GM23338 (cell line): Measurements from ENCODE around the gene CERS5. TPM values are rescaled to one million over a fixed set of nuclear protein-coding genes. Genes with fewer than 3 reads are reported as not detected.

Experiments used
- CREB1 ChIP-seq: fragments of 250-450 bp; sonication (Bioruptor Pico); IDR thresholded peaks from 2 replicates; pipeline ENCODE4 v1.5.0; 2020; ENCODE audit warnings: low read depth, mild to moderate bottlenecking, moderate library complexity
- EZH2phosphoT487 ChIP-seq: fragments of 200-600 bp; sonication (generic); IDR thresholded peaks from one replicate; pipeline ENCODE4 v1.8.1; 2018; ENCODE audit warnings: antibody characterized with exemption; ENCODE audit not compliant: unreplicated experiment
- NANOG ChIP-seq: IDR thresholded peaks from 2 replicates; pipeline ENCODE4 v1.6.1; 2016; ENCODE audit warnings: antibody characterized with exemption, borderline replicate concordance
- ZNF114 ChIP-seq: fragments of 250-450 bp; sonication (Bioruptor Pico); IDR thresholded peaks from 2 replicates; pipeline ENCODE4 v1.5.0; 2020; ENCODE audit warnings: mild to moderate bottlenecking, moderate library complexity
- ZNF331 ChIP-seq: fragments of 250-450 bp; sonication (Bioruptor Pico); IDR thresholded peaks from 2 replicates; pipeline ENCODE4 v1.5.0; 2020; ENCODE audit warnings: low read depth, mild to moderate bottlenecking, moderate library complexity
- polyA plus RNA-seq: library from polyadenylated mRNA; unstranded; fragments of >200 nt; fragmentation: Nextera tagmentation; extraction: Ambion mirVana; gene quantifications from 2 replicates; pipeline ENCODE4 v1.2.1, GENCODE V29; 2016
- total RNA-seq: library from RNA; depleted of rRNA; stranded (reverse); fragments of >200 nt; shearing (Covaris generic); gene quantifications from 2 replicates; pipeline ENCODE4 v1.2.3, GENCODE V29; 2014
- TF ChIP-seq, protein P1 (sequence below): fragments of 250-450 bp; sonication (Bioruptor Pico); IDR thresholded peaks from 2 replicates; pipeline ENCODE4 v1.5.0; 2020; ENCODE audit warnings: mild to moderate bottlenecking, moderate library complexity
- TF ChIP-seq, protein P2 (sequence below): IDR thresholded peaks from one replicate; pipeline ENCODE4 v1.6.1; 2018; ENCODE audit warnings: antibody characterized with exemption; ENCODE audit not compliant: unreplicated experiment
- TF ChIP-seq, protein P3 (sequence below), 2 experiments: fragments of 200-600 bp in 1 of 2; sonication (generic) in 1 of 2; conservative IDR thresholded peaks; 2 replicates each; pipeline versions ENCODE4 v1.5.1 to v1.6.1; 2016 to 2017; ENCODE audit warnings: antibody characterized with exemption in 2 of 2, low read depth in 2 of 2, mild to moderate bottlenecking in 2 of 2, moderate library complexity in 1 of 2

The CERS5 gene
- total and polyA plus RNA-seq, 2 experiments from 2014 or later = 42.7 to 56.5 TPM

- TF ChIP-seq, protein P1, sequence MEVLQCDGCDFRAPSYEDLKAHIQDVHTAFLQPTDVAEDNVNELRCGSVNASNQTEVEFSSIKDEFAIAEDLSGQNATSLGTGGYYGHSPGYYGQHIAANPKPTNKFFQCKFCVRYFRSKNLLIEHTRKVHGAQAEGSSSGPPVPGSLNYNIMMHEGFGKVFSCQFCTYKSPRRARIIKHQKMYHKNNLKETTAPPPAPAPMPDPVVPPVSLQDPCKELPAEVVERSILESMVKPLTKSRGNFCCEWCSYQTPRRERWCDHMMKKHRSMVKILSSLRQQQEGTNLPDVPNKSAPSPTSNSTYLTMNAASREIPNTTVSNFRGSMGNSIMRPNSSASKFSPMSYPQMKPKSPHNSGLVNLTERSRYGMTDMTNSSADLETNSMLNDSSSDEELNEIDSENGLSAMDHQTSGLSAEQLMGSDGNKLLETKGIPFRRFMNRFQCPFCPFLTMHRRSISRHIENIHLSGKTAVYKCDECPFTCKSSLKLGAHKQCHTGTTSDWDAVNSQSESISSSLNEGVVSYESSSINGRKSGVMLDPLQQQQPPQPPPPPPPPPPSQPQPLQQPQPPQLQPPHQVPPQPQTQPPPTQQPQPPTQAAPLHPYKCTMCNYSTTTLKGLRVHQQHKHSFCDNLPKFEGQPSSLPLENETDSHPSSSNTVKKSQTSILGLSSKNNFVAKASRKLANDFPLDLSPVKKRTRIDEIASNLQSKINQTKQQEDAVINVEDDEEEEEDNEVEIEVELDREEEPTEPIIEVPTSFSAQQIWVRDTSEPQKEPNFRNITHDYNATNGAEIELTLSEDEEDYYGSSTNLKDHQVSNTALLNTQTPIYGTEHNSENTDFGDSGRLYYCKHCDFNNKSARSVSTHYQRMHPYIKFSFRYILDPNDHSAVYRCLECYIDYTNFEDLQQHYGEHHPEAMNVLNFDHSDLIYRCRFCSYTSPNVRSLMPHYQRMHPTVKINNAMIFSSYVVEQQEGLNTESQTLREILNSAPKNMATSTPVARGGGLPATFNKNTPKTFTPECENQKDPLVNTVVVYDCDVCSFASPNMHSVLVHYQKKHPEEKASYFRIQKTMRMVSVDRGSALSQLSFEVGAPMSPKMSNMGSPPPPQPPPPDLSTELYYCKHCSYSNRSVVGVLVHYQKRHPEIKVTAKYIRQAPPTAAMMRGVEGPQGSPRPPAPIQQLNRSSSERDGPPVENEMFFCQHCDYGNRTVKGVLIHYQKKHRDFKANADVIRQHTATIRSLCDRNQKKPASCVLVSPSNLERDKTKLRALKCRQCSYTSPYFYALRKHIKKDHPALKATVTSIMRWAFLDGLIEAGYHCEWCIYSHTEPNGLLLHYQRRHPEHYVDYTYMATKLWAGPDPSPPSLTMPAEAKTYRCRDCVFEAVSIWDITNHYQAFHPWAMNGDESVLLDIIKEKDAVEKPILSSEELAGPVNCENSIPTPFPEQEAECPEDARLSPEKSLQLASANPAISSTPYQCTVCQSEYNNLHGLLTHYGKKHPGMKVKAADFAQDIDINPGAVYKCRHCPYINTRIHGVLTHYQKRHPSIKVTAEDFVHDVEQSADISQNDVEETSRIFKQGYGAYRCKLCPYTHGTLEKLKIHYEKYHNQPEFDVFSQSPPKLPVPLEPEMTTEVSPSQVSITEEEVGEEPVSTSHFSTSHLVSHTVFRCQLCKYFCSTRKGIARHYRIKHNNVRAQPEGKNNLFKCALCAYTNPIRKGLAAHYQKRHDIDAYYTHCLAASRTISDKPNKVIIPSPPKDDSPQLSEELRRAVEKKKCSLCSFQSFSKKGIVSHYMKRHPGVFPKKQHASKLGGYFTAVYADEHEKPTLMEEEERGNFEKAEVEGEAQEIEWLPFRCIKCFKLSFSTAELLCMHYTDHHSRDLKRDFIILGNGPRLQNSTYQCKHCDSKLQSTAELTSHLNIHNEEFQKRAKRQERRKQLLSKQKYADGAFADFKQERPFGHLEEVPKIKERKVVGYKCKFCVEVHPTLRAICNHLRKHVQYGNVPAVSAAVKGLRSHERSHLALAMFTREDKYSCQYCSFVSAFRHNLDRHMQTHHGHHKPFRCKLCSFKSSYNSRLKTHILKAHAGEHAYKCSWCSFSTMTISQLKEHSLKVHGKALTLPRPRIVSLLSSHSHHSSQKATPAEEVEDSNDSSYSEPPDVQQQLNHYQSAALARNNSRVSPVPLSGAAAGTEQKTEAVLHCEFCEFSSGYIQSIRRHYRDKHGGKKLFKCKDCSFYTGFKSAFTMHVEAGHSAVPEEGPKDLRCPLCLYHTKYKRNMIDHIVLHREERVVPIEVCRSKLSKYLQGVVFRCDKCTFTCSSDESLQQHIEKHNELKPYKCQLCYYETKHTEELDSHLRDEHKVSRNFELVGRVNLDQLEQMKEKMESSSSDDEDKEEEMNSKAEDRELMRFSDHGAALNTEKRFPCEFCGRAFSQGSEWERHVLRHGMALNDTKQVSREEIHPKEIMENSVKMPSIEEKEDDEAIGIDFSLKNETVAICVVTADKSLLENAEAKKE (CRISPR knock-in tag) = no peak
- TF ChIP-seq EZH2phosphoT487 (no peak), CREB1 (CRISPR knock-in tag) (no peak), ZNF114 (CRISPR knock-in tag) (no peak), ZNF331 (no peak), NANOG (no peak)
- TF ChIP-seq, protein P2, sequence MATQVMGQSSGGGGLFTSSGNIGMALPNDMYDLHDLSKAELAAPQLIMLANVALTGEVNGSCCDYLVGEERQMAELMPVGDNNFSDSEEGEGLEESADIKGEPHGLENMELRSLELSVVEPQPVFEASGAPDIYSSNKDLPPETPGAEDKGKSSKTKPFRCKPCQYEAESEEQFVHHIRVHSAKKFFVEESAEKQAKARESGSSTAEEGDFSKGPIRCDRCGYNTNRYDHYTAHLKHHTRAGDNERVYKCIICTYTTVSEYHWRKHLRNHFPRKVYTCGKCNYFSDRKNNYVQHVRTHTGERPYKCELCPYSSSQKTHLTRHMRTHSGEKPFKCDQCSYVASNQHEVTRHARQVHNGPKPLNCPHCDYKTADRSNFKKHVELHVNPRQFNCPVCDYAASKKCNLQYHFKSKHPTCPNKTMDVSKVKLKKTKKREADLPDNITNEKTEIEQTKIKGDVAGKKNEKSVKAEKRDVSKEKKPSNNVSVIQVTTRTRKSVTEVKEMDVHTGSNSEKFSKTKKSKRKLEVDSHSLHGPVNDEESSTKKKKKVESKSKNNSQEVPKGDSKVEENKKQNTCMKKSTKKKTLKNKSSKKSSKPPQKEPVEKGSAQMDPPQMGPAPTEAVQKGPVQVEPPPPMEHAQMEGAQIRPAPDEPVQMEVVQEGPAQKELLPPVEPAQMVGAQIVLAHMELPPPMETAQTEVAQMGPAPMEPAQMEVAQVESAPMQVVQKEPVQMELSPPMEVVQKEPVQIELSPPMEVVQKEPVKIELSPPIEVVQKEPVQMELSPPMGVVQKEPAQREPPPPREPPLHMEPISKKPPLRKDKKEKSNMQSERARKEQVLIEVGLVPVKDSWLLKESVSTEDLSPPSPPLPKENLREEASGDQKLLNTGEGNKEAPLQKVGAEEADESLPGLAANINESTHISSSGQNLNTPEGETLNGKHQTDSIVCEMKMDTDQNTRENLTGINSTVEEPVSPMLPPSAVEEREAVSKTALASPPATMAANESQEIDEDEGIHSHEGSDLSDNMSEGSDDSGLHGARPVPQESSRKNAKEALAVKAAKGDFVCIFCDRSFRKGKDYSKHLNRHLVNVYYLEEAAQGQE = no peak
- TF ChIP-seq, protein P3, sequence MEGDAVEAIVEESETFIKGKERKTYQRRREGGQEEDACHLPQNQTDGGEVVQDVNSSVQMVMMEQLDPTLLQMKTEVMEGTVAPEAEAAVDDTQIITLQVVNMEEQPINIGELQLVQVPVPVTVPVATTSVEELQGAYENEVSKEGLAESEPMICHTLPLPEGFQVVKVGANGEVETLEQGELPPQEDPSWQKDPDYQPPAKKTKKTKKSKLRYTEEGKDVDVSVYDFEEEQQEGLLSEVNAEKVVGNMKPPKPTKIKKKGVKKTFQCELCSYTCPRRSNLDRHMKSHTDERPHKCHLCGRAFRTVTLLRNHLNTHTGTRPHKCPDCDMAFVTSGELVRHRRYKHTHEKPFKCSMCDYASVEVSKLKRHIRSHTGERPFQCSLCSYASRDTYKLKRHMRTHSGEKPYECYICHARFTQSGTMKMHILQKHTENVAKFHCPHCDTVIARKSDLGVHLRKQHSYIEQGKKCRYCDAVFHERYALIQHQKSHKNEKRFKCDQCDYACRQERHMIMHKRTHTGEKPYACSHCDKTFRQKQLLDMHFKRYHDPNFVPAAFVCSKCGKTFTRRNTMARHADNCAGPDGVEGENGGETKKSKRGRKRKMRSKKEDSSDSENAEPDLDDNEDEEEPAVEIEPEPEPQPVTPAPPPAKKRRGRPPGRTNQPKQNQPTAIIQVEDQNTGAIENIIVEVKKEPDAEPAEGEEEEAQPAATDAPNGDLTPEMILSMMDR (conservative IDR thresholded peaks at IDR 0.05; ENCODE audit: low read depth in 2 of 2) = no peak
These were observed 9.9 kb downstream of the CERS5 start (continued) for GRCh38 chr12:50157259-50157658.
